GM21825 (cell line): ENCODE results near the gene REG4.
"Not testable (repeated sequence)": the region's sequence is repeated elsewhere in the genome, so short reads cannot be mapped to it uniquely, and the experiment has no call there.

ENCODE experiments used
- ATAC-seq: cut with Tn5 transposase; IDR thresholded peaks from one replicate; pipeline ENCODE4 v1.9.1; 2021; ENCODE audit warnings: mild to moderate bottlenecking, moderate library complexity; ENCODE audit not compliant: unreplicated experiment

REG4 gene

GRCh38 chr1:119808972-119809550, 2.2 kb downstream of the REG4 start:
- ATAC-seq: peak; percentile 82

- ATAC-seq: no peak
These were observed 2.8 kb downstream of the REG4 start for GRCh38 chr1:119808491-119808890.

GRCh38 chr1:119806489-119806888, 4.8 kb downstream of the REG4 start:
- no peak for ATAC-seq

- no peak for ATAC-seq
These were observed 5.5 kb downstream of the REG4 start for GRCh38 chr1:119805746-119806145.

- ATAC-seq: no peak
These were observed 6.0 kb downstream of the REG4 start for GRCh38 chr1:119805247-119805646.

- no peak for ATAC-seq
These were observed 11.6 kb downstream of the REG4 start for GRCh38 chr1:119799599-119800177.

GRCh38 chr1:119799003-119799402, 12.3 kb downstream of the REG4 start:
- ATAC-seq: no peak

GRCh38 chr1:119797606-119798005, 13.7 kb downstream of the REG4 start:
- no peak for ATAC-seq

GRCh38 chr1:119797162-119797561, 14.1 kb downstream of the REG4 start:
- no peak for ATAC-seq

- ATAC-seq: no peak
These were observed 15.7 kb downstream of the REG4 start for GRCh38 chr1:119795261-119796200.

- no peak for ATAC-seq
These were observed 16.4 kb downstream of the REG4 start for GRCh38 chr1:119794876-119795240.

GRCh38 chr1:119794230-119794875, 16.9 kb downstream of the REG4 start:
- no peak for ATAC-seq

GRCh38 chr1:119791377-119791776, 19.9 kb downstream of the REG4 start:
- no peak for ATAC-seq

- no peak for ATAC-seq
These were observed 20.6 kb downstream of the REG4 start for GRCh38 chr1:119790451-119791198.

- no peak for ATAC-seq
These were observed 23.5 kb downstream of the REG4 start for GRCh38 chr1:119787776-119788175.

GRCh38 chr1:119786473-119787050, 24.7 kb downstream of the REG4 start:
- ATAC-seq: not testable (repeated sequence)

- ATAC-seq: not testable (repeated sequence)
These were observed 25.2 kb downstream of the REG4 start for GRCh38 chr1:119786046-119786445.

- ATAC-seq: no peak
These were observed 27.0 kb downstream of the REG4 start for GRCh38 chr1:119784191-119784781.

- ATAC-seq: no peak
These were observed 27.7 kb downstream of the REG4 start for GRCh38 chr1:119783354-119784185.
